IPS-20b (cell line): ENCODE measurements around the gene RNF220.
"Not testable (repeated sequence)": the region's sequence is repeated elsewhere in the genome, so short reads cannot be mapped to it uniquely, and the experiment has no call there.

Source experiments
- H3K27ac ChIP-seq: one replicate; pipeline ENCODE4 v1.5.1; 2013; ENCODE audit warnings: low read length
- H3K27me3 ChIP-seq: 2 replicates; pipeline ENCODE4 v1.6.1; 2013; ENCODE audit warnings: mild to moderate bottlenecking, low read length, inconsistent platforms; ENCODE audit not compliant: insufficient read depth
- H3K36me3 ChIP-seq: 2 replicates; pipeline ENCODE4 v1.6.1; 2013; ENCODE audit warnings: low read depth, mild to moderate bottlenecking, inconsistent platforms, low read length, moderate library complexity; ENCODE audit not compliant: insufficient read depth
- H3K4me1 ChIP-seq: 2 replicates; pipeline ENCODE4 v1.6.1; 2013; ENCODE audit warnings: mild to moderate bottlenecking, control low read depth, inconsistent platforms, low read length, moderate library complexity; ENCODE audit not compliant: insufficient read depth
- H3K4me3 ChIP-seq: 2 replicates; pipeline ENCODE4 v1.5.1; 2013; ENCODE audit warnings: mild to moderate bottlenecking, low read length, inconsistent platforms
- H3K9ac ChIP-seq: 2 replicates; pipeline ENCODE4 v1.6.1; 2013; ENCODE audit warnings: low read depth, mild to moderate bottlenecking, inconsistent platforms, low read length, moderate library complexity
- H3K9me3 ChIP-seq: 2 replicates; pipeline ENCODE4 v1.6.1; 2013; ENCODE audit warnings: mild to moderate bottlenecking, low read depth, low read length, inconsistent platforms; ENCODE audit not compliant: insufficient read depth

The RNF220 gene

GRCh38 chr1:44501047-44501890 lies 96.2 kb downstream of the RNF220 start:
- Histone ChIP-seq H3K27ac (peak overlapping the region; percentile 49), H3K4me3 (peak overlapping the region; percentile 67), H3K9me3 (no peaks in the 10 kb centered on the region), H3K9ac (peak overlapping the region; percentile 60; the same call in 1 of the 2 replicates), H3K27me3 (peaks cover 81% of the 10 kb centered on the region), H3K4me1 (peaks cover 40% of the 10 kb centered on the region), H3K36me3 (no peaks in the 10 kb centered on the region)

GRCh38 chr1:44502823-44503222 lies 97.8 kb downstream of the RNF220 start:
- H3K36me3 ChIP-seq, H3K27ac ChIP-seq, H3K9ac ChIP-seq, H3K9me3 ChIP-seq, H3K4me3 ChIP-seq: not testable (repeated sequence)
- H3K4me1 ChIP-seq: peaks cover 53% of the 10 kb centered on the region
- peaks cover 81% of the 10 kb centered on the region for H3K27me3 ChIP-seq

GRCh38 chr1:44503625-44504024 lies 98.6 kb downstream of the RNF220 start:
- no peaks in the 10 kb centered on the region for H3K9me3 ChIP-seq
- H3K27ac ChIP-seq: no peak overlapping the region
- peaks cover 81% of the 10 kb centered on the region for H3K27me3 ChIP-seq
- H3K4me3 ChIP-seq: no peak overlapping the region
- no peak overlapping the region for H3K9ac ChIP-seq
- peaks cover 60% of the 10 kb centered on the region for H3K4me1 ChIP-seq
- H3K36me3 ChIP-seq: no peaks in the 10 kb centered on the region

GRCh38 chr1:44505210-44505993 lies 100.3 kb downstream of the RNF220 start:
- no peaks in the 10 kb centered on the region for H3K36me3 ChIP-seq
- peaks cover 75% of the 10 kb centered on the region for H3K27me3 ChIP-seq

GRCh38 chr1:44507490-44508396 lies 102.7 kb downstream of the RNF220 start:
- Histone ChIP-seq H3K4me1 (peaks cover 47% of the 10 kb centered on the region), H3K36me3 (no peaks in the 10 kb centered on the region), H3K27me3 (peaks cover 90% of the 10 kb centered on the region), H3K27ac (no peak overlapping the region), H3K9ac (peak overlapping the region; percentile 2; the same call in 1 of the 2 replicates), H3K9me3 (no peaks in the 10 kb centered on the region), H3K4me3 (peak overlapping the region; percentile 48; the same call in 1 of the 2 replicates)

More at GRCh38 chr1:44505210-44505993, 100.3 kb downstream of the RNF220 start:
- Histone ChIP-seq H3K27ac (no peak overlapping the region), H3K4me3 (peak overlapping the region; percentile 10; the same call in 1 of the 2 replicates), H3K9me3 (no peaks in the 10 kb centered on the region), H3K4me1 (peaks cover 52% of the 10 kb centered on the region), H3K9ac (no peak overlapping the region)

- peaks cover 93% of the 10 kb centered on the region for H3K27me3 ChIP-seq
- H3K27ac ChIP-seq: no peak overlapping the region
- H3K9me3 ChIP-seq: no peaks in the 10 kb centered on the region
- no peaks in the 10 kb centered on the region for H3K36me3 ChIP-seq
- H3K9ac ChIP-seq: no peak overlapping the region
- H3K4me1 ChIP-seq: peaks cover 47% of the 10 kb centered on the region
- H3K4me3 ChIP-seq: no peak overlapping the region
These were observed 103.3 kb downstream of the RNF220 start for GRCh38 chr1:44508397-44508745.

- Histone ChIP-seq H3K4me3 (no peak overlapping the region), H3K9ac (no peak overlapping the region), H3K36me3 (no peaks in the 10 kb centered on the region), H3K27me3 (peaks cover 93% of the 10 kb centered on the region), H3K9me3 (no peaks in the 10 kb centered on the region), H3K27ac (no peak overlapping the region), H3K4me1 (peaks cover 29% of the 10 kb centered on the region)
These were observed 106.3 kb downstream of the RNF220 start for GRCh38 chr1:44511363-44511762.

GRCh38 chr1:44511769-44512168 lies 106.7 kb downstream of the RNF220 start:
- no peak overlapping the region for H3K27ac ChIP-seq
- no peaks in the 10 kb centered on the region for H3K9me3 ChIP-seq
- no peak overlapping the region for H3K4me3 ChIP-seq
- H3K9ac ChIP-seq: no peak overlapping the region
- no peaks in the 10 kb centered on the region for H3K36me3 ChIP-seq
- peaks cover 93% of the 10 kb centered on the region for H3K27me3 ChIP-seq
- peaks cover 25% of the 10 kb centered on the region for H3K4me1 ChIP-seq

GRCh38 chr1:44512313-44512885 lies 107.3 kb downstream of the RNF220 start:
- H3K27ac ChIP-seq: no peak overlapping the region
- no peaks in the 10 kb centered on the region for H3K36me3 ChIP-seq
- H3K4me3 ChIP-seq: no peak overlapping the region
- no peak overlapping the region for H3K9ac ChIP-seq
- H3K4me1 ChIP-seq: peaks cover 18% of the 10 kb centered on the region; the same call in 1 of the 2 replicates
- H3K9me3 ChIP-seq: no peaks in the 10 kb centered on the region
- H3K27me3 ChIP-seq: peaks cover 93% of the 10 kb centered on the region

- Histone ChIP-seq H3K27me3 (peaks cover 87% of the 10 kb centered on the region), H3K27ac (no peak overlapping the region), H3K4me1 (peaks cover 14% of the 10 kb centered on the region; the same call in 1 of the 2 replicates), H3K9me3 (no peaks in the 10 kb centered on the region), H3K36me3 (no peaks in the 10 kb centered on the region), H3K4me3 (no peak overlapping the region), H3K9ac (no peak overlapping the region)
These were observed 108.1 kb downstream of the RNF220 start for GRCh38 chr1:44513111-44513510.

GRCh38 chr1:44514673-44515072 lies 109.6 kb downstream of the RNF220 start:
- no peak overlapping the region for H3K27ac ChIP-seq
- no peaks in the 10 kb centered on the region for H3K9me3 ChIP-seq
- H3K4me3 ChIP-seq: no peak overlapping the region
- peaks cover 13% of the 10 kb centered on the region; the same call in 1 of the 2 replicates for H3K4me1 ChIP-seq
- no peaks in the 10 kb centered on the region for H3K36me3 ChIP-seq
- H3K9ac ChIP-seq: no peak overlapping the region
- H3K27me3 ChIP-seq: peaks cover 84% of the 10 kb centered on the region
